NCI-H146 treated with DMSO at 0.1 percent for 48 hours (cell line): Measurements from ENCODE around the gene GJA5.

Source experiments
- DNase-seq: peaks from one replicate; lab custom pipeline; 2025; ENCODE audit not compliant: unreplicated experiment; lab: John Stamatoyannopoulos, UW

Gene GJA5

GRCh38 chr1:147760481-147761260 is at the start of gene GJA5:
Gene GJA5 (minus strand): TSS chr1:147760602. CDS start chr1:147759238, 1,364 bp downstream.
- DNase-seq = no peak

GRCh38 chr1:147809236-147809635 is 48.8 kb upstream of the GJA5 start:
- no peak for DNase-seq

GRCh38 chr1:147808025-147808424 is 47.6 kb upstream of the GJA5 start:
- DNase-seq = no peak

DNA sequence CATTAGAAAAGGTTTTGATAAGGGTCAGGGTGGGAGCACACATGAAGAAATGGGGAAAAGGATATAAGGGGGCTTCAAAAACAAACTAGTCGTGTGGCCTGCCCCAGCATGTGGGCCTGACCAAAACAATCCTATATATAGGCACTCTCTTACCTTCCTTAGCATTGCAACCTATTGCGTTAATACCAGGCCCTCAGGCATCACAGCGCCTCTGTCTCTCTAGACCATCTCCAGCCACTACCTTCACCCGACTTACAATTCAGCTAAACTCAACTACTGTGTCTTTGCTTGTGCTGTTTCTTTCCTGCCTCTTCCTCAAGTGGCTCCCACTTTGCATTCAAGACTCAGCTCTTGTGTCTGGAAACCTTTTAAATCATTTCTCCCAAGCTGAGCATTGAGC is 47.0 kb upstream of the GJA5 start:
- DNase-seq = no peak

- no peak for DNase-seq
Observed at GRCh38 chr1:147804942-147805723, 44.7 kb upstream of the GJA5 start.

GRCh38 chr1:147800804-147801203 is 40.4 kb upstream of the GJA5 start:
- no peak for DNase-seq

DNA sequence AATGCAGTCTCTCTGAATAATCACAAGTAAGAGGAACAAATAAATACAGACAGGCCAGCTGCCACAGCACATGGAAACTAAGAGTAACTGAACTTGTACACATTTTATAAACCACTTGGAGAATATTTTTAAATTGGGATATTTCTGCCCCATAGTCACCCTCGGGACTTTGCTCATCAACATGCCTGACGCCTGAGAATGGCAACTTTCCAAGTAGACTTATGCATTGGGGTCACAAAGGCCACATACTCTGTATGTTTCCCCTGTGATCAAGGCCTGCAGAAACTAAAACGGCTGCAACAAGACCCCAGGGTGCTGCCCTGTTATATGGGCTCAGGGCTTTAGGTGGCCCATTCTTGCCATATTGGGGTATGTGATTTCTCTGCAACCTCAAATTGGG is 38.3 kb upstream of the GJA5 start:
- DNase-seq = no peak

GRCh38 chr1:147794570-147794969 is 34.2 kb upstream of the GJA5 start:
- DNase-seq = no peak

GRCh38 chr1:147791876-147792275 is 31.5 kb upstream of the GJA5 start:
- DNase-seq = no peak

GRCh38 chr1:147787765-147788164 is 27.4 kb upstream of the GJA5 start:
- no peak for DNase-seq

- DNase-seq = no peak
Observed at GRCh38 chr1:147786536-147786935, 26.1 kb upstream of the GJA5 start.

DNA sequence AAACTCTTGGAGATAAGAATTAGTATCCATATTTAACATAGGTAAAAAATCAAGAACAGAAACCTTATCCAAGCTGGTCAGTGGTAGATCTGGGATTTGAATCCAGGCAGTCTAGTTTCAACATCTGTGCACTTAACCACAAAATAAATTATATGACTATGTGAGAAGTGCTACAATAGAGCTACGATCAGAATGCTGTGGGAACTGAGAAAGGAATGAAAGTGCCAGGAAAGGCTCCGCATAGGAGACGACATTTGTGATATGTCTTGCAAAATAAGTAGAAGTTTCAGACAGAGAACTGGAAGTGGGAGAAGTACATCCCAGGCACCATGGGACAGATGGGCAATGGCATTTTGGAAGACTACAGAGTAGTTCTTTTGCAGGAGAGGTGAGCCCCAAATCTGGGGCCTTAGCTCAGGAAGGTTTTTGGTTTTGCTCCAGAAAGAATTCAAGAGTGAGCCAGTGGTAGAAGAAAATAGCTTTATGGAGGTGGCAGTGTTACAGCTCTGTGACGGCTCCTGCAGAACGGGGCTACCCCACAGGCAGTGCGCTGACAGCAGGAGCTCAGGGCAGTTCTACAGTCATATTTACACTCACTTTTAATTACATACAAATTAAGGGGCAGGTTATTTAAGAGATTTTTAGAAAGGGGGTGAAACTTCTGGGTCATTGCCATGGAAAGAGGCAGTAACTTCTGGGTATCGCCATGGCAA is 25.5 kb upstream of the GJA5 start:
- no peak for DNase-seq

DNA sequence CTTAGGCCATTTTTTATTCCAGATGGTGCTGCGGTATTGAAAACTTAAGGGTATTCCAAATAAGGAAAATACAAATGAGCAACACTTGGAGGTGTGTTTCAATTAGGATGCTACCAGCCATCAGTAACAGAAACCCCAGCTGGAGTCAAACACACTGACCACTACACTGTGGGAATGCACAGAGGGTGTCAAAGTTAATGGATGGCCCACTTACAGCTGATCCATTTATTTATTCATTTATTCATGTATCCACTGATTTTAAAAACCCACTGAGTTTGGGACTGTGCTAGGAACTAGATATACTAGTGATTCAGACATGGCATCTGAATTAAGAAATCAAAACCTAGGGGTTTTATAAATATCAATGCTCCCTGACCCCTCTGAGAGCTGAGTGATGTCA is 24.5 kb upstream of the GJA5 start:
- DNase-seq = no peak

- DNase-seq = no peak
Observed at GRCh38 chr1:147781056-147781471, 20.7 kb upstream of the GJA5 start.

GRCh38 chr1:147777694-147778093 is 17.3 kb upstream of the GJA5 start:
- DNase-seq = no peak

GRCh38 chr1:147773215-147773715 is 12.9 kb upstream of the GJA5 start:
- no peak for DNase-seq

DNA sequence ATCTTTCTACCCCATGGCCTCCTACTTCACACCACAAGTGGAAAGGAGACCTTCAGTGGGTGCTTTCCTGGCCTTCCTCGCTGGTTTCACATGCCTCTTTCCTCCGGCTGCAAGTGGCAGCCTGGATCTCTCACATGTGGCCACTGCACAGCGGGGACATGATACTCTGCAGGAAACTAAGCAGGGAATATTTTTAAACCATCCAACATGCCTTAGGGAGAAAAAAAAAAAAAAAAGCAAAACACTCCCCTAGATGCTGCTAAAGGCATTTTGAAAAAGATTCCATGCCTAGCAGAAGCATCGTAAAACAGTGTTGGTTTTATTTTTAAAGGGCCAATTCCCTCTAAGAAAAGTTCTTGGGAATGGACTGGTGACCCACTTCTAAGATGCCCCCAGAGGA is 12.2 kb upstream of the GJA5 start:
- no peak for DNase-seq

- no peak for DNase-seq
Observed at GRCh38 chr1:147771226-147772125, 11.1 kb upstream of the GJA5 start.

DNA sequence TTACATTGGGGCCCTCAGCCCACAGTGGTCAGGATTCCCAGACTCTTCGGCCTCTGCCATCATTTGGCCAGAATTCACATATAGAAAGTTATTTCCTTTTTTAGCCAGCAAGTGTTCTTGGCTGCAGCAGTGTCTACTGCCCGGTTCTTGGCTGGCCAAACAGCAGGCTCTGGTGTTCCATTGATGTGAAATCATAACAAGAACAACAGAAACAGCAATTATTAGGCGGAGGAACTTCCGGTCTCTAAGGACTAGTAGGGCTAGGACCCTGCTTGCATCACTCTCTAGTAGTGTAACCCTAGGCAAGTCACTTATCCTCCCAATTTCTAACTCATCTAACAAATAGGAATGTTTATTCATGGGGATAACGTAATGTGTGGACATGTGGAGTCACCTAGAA is 8.7 kb upstream of the GJA5 start:
- no peak for DNase-seq

GRCh38 chr1:147768582-147768981 is 8.2 kb upstream of the GJA5 start:
- no peak for DNase-seq

- DNase-seq = no peak
Observed at GRCh38 chr1:147768101-147768500, 7.7 kb upstream of the GJA5 start.
